ENCODE data around the gene SHISA8. TPM values are rescaled to one million over a fixed set of nuclear protein-coding genes. Genes with fewer than 3 reads are reported as not detected.

Gene SHISA8
- total and polyA plus RNA-seq, 10 of the 15 experiments (the other 5 are each of a cell fraction or from before 2014, with no cell fraction given) = 0.06 to 10.1 (median 0.25) TPM

GRCh38 chr22:41912338-41913039 is 2.4 kb downstream of the SHISA8 start:
- BruUV-seq (replicated peaks) = no TSS peak
- CTCF ChIA-PET = interaction anchor here (0.6 to 2.9 kb wide), 9 partner anchors 13 to 245 kb away, joined by 3 to 9 read pairs (median 3); partner anchors contain the start of gene TNFRSF13C
- 65% methylated on average over 9 of the region's 9 CpGs for WGBS (ENCODE audit: insufficient coverage, insufficient replicate concordance, low lambda C conversion rate, missing lambda C conversion rate)
- TF ChIP-seq CEBPZ (IDR thresholded peaks at IDR 0.05; ENCODE audit: low read depth, low read length) (no peak), RFX5 (IDR thresholded peaks at IDR 0.05; ENCODE audit: low read depth, low read length) (no peak), ZNF217 (IDR thresholded peaks at IDR 0.05) (no peak), SMARCA5 (IDR thresholded peaks at IDR 0.05) (no peak), EED (IDR thresholded peaks at IDR 0.05; ENCODE audit: low read depth) (no peak), ZBTB33 (IDR thresholded peaks at IDR 0.05) (no peak), RAD21 (IDR thresholded peaks at IDR 0.05; ENCODE audit: insufficient read depth, low read depth, low read length) (no peak), MTA3 (IDR thresholded peaks at IDR 0.05; ENCODE audit: borderline replicate concordance, low read length) (no peak), LARP7 (IDR thresholded peaks at IDR 0.05) (no peak), BACH1 (IDR thresholded peaks at IDR 0.05; ENCODE audit: borderline replicate concordance) (no peak), CHD1 (IDR thresholded peaks at IDR 0.05; ENCODE audit: low read depth, low read length) (no peak), JUND (IDR thresholded peaks at IDR 0.05; ENCODE audit: low read depth, low read length) (no peak), NFYB (IDR thresholded peaks at IDR 0.05; ENCODE audit: insufficient read depth, low read depth, low read length) (no peak), USF2 (IDR thresholded peaks at IDR 0.05; ENCODE audit: borderline replicate concordance, low read depth, low read length) (no peak), NRF1 (conservative IDR thresholded peaks at IDR 0.05; ENCODE audit: low read depth, low read length) (no peak), EZH2 (IDR thresholded peaks at IDR 0.05; ENCODE audit: borderline replicate concordance, control insufficient read depth, low read depth, low read length) (no peak)

More at GRCh38 chr22:41912338-41913039, 2.4 kb downstream of the SHISA8 start:
- no peaks in the 10 kb centered on the region for H3K79me2 ChIP-seq (ENCODE audit: control insufficient read depth, insufficient read depth, low read length)
- no peaks in the 10 kb centered on the region for H3K9me3 ChIP-seq (replicated peaks; ENCODE audit: control insufficient read depth, insufficient read depth, low read length)
- RAD21 ChIA-PET (ENCODE audit: unreplicated experiment) = interaction anchor here (1.0 to 5.8 kb wide), 6 partner anchors 12 to 215 kb away, joined by 3 to 40 read pairs (median 3); no protein-coding TSS in a partner anchor
- H3K27me3 ChIP-seq (replicated peaks in 1 of 2; ENCODE audit: control insufficient read depth in 2 of 2, insufficient read depth in 2 of 2, low read length in 1 of 2) = peaks cover 6 to 12% of the 10 kb centered on the region in 2 experiments; a peak in 3 of 4 replicates
- no peak overlapping the region for H3K4me2 ChIP-seq (ENCODE audit: control insufficient read depth, insufficient read depth)
- in situ Hi-C loops (cut with MboI) (no loop called here), intact Hi-C loops (cut with micrococcal nuclease; ENCODE audit: unreplicated experiment) (no loop called here)
- peaks cover 27% of the 10 kb centered on the region for H3K4me1 ChIP-seq (ENCODE audit: control insufficient read depth, insufficient read depth, low read length)
- peaks cover 6% of the 10 kb centered on the region; the same call in 1 of the 2 replicates for H4K20me1 ChIP-seq (ENCODE audit: control insufficient read depth, insufficient read depth)
- no peak overlapping the region for H3K9ac ChIP-seq (ENCODE audit: control insufficient read depth, insufficient read depth, low read length)
- no peak for FAIRE-seq
- DNase-seq (ENCODE audit: low read depth, low spot score) = no peak
- SMC1A ChIA-PET (ENCODE audit: uncharacterized antibody, unreplicated experiment) = interaction anchor here (0.9 to 1.9 kb wide), 8 partner anchors 13 to 215 kb away, joined by 3 to 7 read pairs (median 4); no protein-coding TSS in a partner anchor
- H3K27ac ChIP-seq (ENCODE audit: control insufficient read depth, insufficient read depth) = no peak overlapping the region
- POLR2A ChIA-PET = interaction anchor here (0.6 to 2.3 kb wide), 8 partner anchors 11 to 347 kb away, joined by 3 to 10 read pairs (median 4); partner anchors contain the start of genes CCDC134 and CENPM
- no peak overlapping the region for H2AFZ ChIP-seq (ENCODE audit: control insufficient read depth, low read depth, low read length)
- no peak overlapping the region for H3K4me3 ChIP-seq
- no peak for ATAC-seq
- H3K36me3 ChIP-seq (ENCODE audit: control insufficient read depth in 2 of 2, insufficient read depth in 2 of 2, low read length in 1 of 2) = no peaks in the 10 kb centered on the region; a peak in 1 of 4 replicates
